Thoracic aorta (tissue), 2 donors: ENCODE measurements around the gene RTTN. TPM values are rescaled to one million over a fixed set of nuclear protein-coding genes. Genes with fewer than 3 reads are reported as not detected.

ENCODE experiments used
- ATAC-seq: fragments of 150-250 bp; one replicate; pipeline ENCODE4 v1.8.0; 2017; ENCODE audit warnings: low read depth; ENCODE audit not compliant: insufficient number of reproducible peaks, low FRiP score
- DNase-seq: peaks from one replicate; pipeline ENCODE4 v3.0.0-alpha.2; 2020; ENCODE audit warnings: low spot score
- H3K27ac ChIP-seq, 2 donors: fragments of 200-600 bp; sonication (generic); 1 replicate in 1 of 2; 2 replicates in 1 of 2; pipeline ENCODE4 v1.5.1; 2016; ENCODE audit warnings: mild to moderate bottlenecking in 2 of 2, moderate library complexity in 2 of 2
- H3K27me3 ChIP-seq: fragments of 200-600 bp; sonication (generic); replicated peaks from 2 replicates; pipeline ENCODE4 v1.6.0; 2016; ENCODE audit warnings: mild to moderate bottlenecking; ENCODE audit not compliant: insufficient read depth
- H3K36me3 ChIP-seq: fragments of 200-600 bp; sonication (generic); one replicate; pipeline ENCODE4 v1.5.1; 2016
- H3K4me1 ChIP-seq, 2 donors: fragments of 200-600 bp; sonication (generic); 1 replicate in 1 of 2; 2 replicates in 1 of 2; pipeline versions ENCODE4 v1.5.1 to v1.6.0; 2016; ENCODE audit warnings: low read depth in 2 of 2, mild to moderate bottlenecking in 1 of 2; ENCODE audit not compliant: control insufficient read depth in 1 of 2
- H3K4me3 ChIP-seq: fragments of 200-600 bp; sonication (generic); 2 replicates; pipeline ENCODE4 v1.5.1; 2016; ENCODE audit warnings: mild to moderate bottlenecking
- H3K9me3 ChIP-seq: fragments of 200-600 bp; sonication (generic); 2 replicates; pipeline ENCODE4 v1.5.1; 2016
- CTCF ChIP-seq: fragments of 200-600 bp; sonication (generic); IDR thresholded peaks from one replicate; pipeline ENCODE4 v1.5.1; 2019; ENCODE audit warnings: antibody characterized with exemption
- total RNA-seq, 2 donors: library from RNA; depleted of rRNA; stranded (reverse); fragments of >200 nt; gene quantifications; one replicate each; pipeline versions ENCODE4 v1.1.0 to v1.2.3, GENCODE V29; 2016

The RTTN gene
- total RNA-seq, 2 donors from 2014 or later: 13.1 to 20.7 TPM

DNA sequence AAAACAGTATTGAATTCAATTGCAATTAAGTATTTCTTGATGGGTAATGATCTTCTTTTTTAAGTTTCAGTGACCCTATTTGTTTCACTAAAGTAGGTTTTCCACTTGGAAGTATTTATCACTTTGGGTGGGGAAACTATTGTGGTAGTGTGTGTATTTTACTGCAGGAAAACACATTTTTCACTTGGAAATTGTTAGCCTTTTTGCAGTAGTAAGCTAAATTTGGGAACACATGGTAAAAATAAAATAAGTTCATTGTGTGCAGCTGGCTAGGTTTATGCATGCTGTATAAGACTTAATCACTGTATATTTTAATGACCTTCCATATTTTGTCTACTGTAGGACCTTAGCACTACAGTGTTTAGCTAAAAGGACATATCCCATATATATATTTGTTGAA, 28.5 kb upstream of the RTTN start:
- DNase-seq: no peak
- Histone ChIP-seq H3K9me3 (no peaks in the 10 kb centered on the region), H3K27me3 (no peaks in the 10 kb centered on the region), H3K4me3 (no peak overlapping the region), H3K4me1 (no peaks in the 10 kb centered on the region), H3K36me3 (no peaks in the 10 kb centered on the region), H3K27ac (no peak overlapping the region)
- TF ChIP-seq CTCF: no peak
- no peak for ATAC-seq

DNA sequence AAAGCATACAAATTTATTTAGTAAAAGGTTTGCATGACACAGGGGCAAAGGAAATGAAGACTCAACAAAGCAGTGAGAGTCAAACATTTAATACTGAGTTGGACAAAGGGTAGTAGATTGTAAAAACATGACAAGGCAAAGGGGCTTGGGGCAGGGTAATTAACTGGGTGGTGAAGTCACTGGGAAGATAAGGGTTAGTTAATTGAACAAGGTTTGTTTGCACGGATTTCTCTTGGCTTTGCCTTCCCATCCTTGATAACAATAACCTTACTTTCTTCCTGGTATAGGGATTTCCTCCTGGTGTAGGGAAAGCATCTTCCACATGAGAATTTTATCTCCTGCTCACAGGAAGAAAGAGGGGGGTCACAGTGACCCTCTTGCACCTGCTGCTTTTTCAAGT, 26.8 kb upstream of the RTTN start:
- ATAC-seq (no peak), DNase-seq (no peak)
- H3K27me3 ChIP-seq: no peaks in the 10 kb centered on the region
- no peaks in the 10 kb centered on the region for H3K36me3 ChIP-seq
- H3K4me3 ChIP-seq: no peak overlapping the region
- H3K27ac ChIP-seq: no peak overlapping the region
- H3K4me1 ChIP-seq: no peaks in the 10 kb centered on the region
- TF ChIP-seq CTCF: no peak
- H3K9me3 ChIP-seq: peaks cover 3% of the 10 kb centered on the region

DNA sequence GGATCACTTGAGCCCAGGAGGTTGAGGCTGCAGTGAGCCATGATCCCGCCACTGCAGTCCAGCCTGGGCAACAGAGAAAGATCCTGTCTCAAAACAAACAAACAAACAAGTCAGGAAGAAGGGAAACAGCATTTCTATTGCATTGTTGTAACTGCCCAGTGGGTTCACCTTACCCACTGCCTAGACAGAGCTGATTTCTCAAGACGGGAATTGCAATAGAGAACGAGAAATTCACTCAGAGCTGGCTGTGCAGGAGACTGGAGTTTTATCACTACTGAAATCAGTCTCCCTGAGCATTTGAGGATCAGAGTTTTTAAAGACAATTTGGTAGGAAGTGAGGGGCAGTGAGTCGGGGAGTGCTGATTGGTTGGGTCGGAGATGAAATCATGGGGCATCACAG, 24.2 kb upstream of the RTTN start:
- H3K27me3 ChIP-seq: no peaks in the 10 kb centered on the region
- no peaks in the 10 kb centered on the region for H3K36me3 ChIP-seq
- no peak overlapping the region for H3K4me3 ChIP-seq
- DNase-seq: no peak
- no peak for ATAC-seq
- no peaks in the 10 kb centered on the region for H3K4me1 ChIP-seq
- TF ChIP-seq CTCF: no peak
- no peak overlapping the region for H3K27ac ChIP-seq
- peaks cover 7% of the 10 kb centered on the region for H3K9me3 ChIP-seq

DNA sequence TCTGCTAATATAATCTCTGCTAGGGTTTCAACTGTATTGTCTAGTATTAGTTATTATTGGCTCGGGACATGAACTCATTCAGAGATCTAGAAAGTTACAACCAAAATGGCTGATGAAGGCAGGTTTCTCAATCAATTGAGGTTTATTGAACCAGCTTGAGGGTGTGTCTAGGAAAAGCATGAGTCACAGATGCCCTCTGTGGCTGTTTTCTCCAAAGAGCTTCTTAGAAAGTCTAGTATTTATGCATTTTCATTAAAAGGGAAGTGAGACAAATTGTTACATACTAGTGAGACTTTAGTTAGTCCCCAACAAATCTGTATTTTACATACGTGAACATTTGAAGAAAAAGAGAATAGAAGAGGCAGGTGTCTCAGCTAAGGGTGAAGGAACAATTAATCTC, 23.0 kb upstream of the RTTN start:
- no peak for ATAC-seq
- no peak overlapping the region for H3K4me3 ChIP-seq
- no peak overlapping the region for H3K27ac ChIP-seq
- DNase-seq: no peak
- no peaks in the 10 kb centered on the region for H3K4me1 ChIP-seq
- TF ChIP-seq CTCF: no peak
- H3K9me3 ChIP-seq: peaks cover 7% of the 10 kb centered on the region
- H3K27me3 ChIP-seq: no peaks in the 10 kb centered on the region
- H3K36me3 ChIP-seq: no peaks in the 10 kb centered on the region

DNA sequence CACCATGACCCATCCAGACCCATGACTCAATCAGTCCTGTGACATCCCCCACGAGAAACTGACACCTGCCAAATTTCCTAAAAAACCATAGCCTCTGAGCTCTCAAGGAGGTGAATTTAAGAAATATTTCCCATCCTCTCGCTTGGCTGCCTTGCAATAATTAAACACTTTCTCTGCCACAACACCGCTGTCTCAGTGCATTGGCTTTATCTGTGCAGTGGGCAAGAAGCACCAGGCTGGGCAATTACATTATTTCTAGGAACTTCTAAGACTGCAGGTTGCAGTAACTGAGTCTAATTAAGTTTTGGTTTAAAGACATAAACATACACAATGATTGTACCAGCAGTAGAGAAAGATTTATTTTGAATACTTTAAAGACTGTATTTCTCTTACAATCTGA, 22.0 kb upstream of the RTTN start:
- DNase-seq (no peak), ATAC-seq (no peak)
- no peaks in the 10 kb centered on the region for H3K27me3 ChIP-seq
- TF ChIP-seq CTCF: no peak
- no peak overlapping the region for H3K4me3 ChIP-seq
- no peaks in the 10 kb centered on the region for H3K4me1 ChIP-seq
- H3K27ac ChIP-seq: no peak overlapping the region
- no peaks in the 10 kb centered on the region for H3K36me3 ChIP-seq
- peaks cover 7% of the 10 kb centered on the region for H3K9me3 ChIP-seq
